NCI-H2107 treated with DMSO at 0.1 percent for 48 hours (cell line): ENCODE measurements around the gene PRDM16.

Source experiments
- DNase-seq: peaks from one replicate; lab custom pipeline; 2025; ENCODE audit not compliant: unreplicated experiment; lab: John Stamatoyannopoulos, UW

The PRDM16 gene

GRCh38 chr1:3197781-3198316 is 128.8 kb downstream of the PRDM16 start:
- DNase-seq, result no peak

- no peak for DNase-seq
These were observed 129.6 kb downstream of the PRDM16 start for GRCh38 chr1:3198371-3199271.

GRCh38 chr1:3204725-3205124 is 135.7 kb downstream of the PRDM16 start:
- DNase-seq, result no peak

- DNase-seq, result no peak
These were observed 136.8 kb downstream of the PRDM16 start for GRCh38 chr1:3205815-3206214.

- DNase-seq, result no peak
These were observed 137.7 kb downstream of the PRDM16 start for GRCh38 chr1:3206696-3207095.

GRCh38 chr1:3207217-3207848 is 138.3 kb downstream of the PRDM16 start:
- DNase-seq, result no peak

GRCh38 chr1:3208819-3209200 is 139.8 kb downstream of the PRDM16 start:
- DNase-seq, result no peak

GRCh38 chr1:3209201-3209600 is 140.2 kb downstream of the PRDM16 start:
- DNase-seq, result no peak

- no peak for DNase-seq
These were observed 142.8 kb downstream of the PRDM16 start for GRCh38 chr1:3211582-3212375.

- DNase-seq, result no peak
These were observed 143.7 kb downstream of the PRDM16 start for GRCh38 chr1:3212453-3213355.

GRCh38 chr1:3213730-3214129 is 144.7 kb downstream of the PRDM16 start:
- DNase-seq, result no peak

GRCh38 chr1:3215198-3216014 is 146.4 kb downstream of the PRDM16 start:
- DNase-seq, result no peak

GRCh38 chr1:3216015-3216391 is 147.0 kb downstream of the PRDM16 start:
- no peak for DNase-seq

- no peak for DNase-seq
These were observed 148.2 kb downstream of the PRDM16 start for GRCh38 chr1:3217181-3217641.

- no peak for DNase-seq
These were observed 149.1 kb downstream of the PRDM16 start for GRCh38 chr1:3217979-3218679.

GRCh38 chr1:3219005-3219790 is 150.2 kb downstream of the PRDM16 start:
- no peak for DNase-seq

GRCh38 chr1:3219791-3220467 is 150.9 kb downstream of the PRDM16 start:
- no peak for DNase-seq
